SK-N-SH treated with all-trans-retinoic acid at 6 μM for 48 hours (cell line): ENCODE results near the gene EEFSEC.

ENCODE experiments used
- ATAC-seq: fragments of 200-7000 bp; cut with Tn5 transposase; 3 replicates; pipeline ENCODE4 v1.9.1; 2020; ENCODE audit warnings: mild to moderate bottlenecking, moderate library complexity
- ARNTL ChIP-seq: fragments of 450-650 bp; formaldehyde crosslinking; IDR thresholded peaks from 2 replicates; pipeline ENCODE4 v1.5.0; 2020; ENCODE audit warnings: low read depth, mild to moderate bottlenecking, moderate library complexity, borderline replicate concordance
- CSDC2 ChIP-seq: fragments of 250-450 bp; sonication (Bioruptor Pico); IDR thresholded peaks from 2 replicates; pipeline ENCODE4 v1.5.0; 2020; ENCODE audit warnings: mild to moderate bottlenecking, moderate library complexity
- ESRRG ChIP-seq: fragments of 250-450 bp; sonication (Bioruptor Pico); IDR thresholded peaks from 2 replicates; pipeline ENCODE4 v1.6.1; 2021; ENCODE audit warnings: mild to moderate bottlenecking
- GLIS3 ChIP-seq: fragments of 250-450 bp; sonication (Bioruptor Pico); IDR thresholded peaks from 2 replicates; pipeline ENCODE4 v1.5.0; 2020; ENCODE audit warnings: mild to moderate bottlenecking, moderate library complexity
- ISL1 ChIP-seq: fragments of 250-450 bp; sonication (Bioruptor Pico); IDR thresholded peaks from 2 replicates; pipeline ENCODE4 v2.1.2; 2022; ENCODE audit warnings: mild to moderate bottlenecking, moderate library complexity
- OSR1 ChIP-seq: fragments of 250-450 bp; sonication (Bioruptor Pico); IDR thresholded peaks from 2 replicates; pipeline ENCODE4 v1.8.0; 2022; ENCODE audit warnings: moderate library complexity, mild to moderate bottlenecking, inconsistent platforms
- PPARA ChIP-seq: fragments of 250-450 bp; sonication (Bioruptor Pico); IDR thresholded peaks from 2 replicates; pipeline ENCODE4 v1.5.0; 2020; ENCODE audit warnings: mild to moderate bottlenecking, borderline replicate concordance
- SNAI2 ChIP-seq: fragments of 250-450 bp; sonication (Bioruptor Pico); IDR thresholded peaks from 2 replicates; pipeline ENCODE4 v1.5.0; 2020; ENCODE audit warnings: mild to moderate bottlenecking, moderate library complexity
- TOX ChIP-seq: fragments of 250-450 bp; sonication (Bioruptor Pico); IDR thresholded peaks from 2 replicates; pipeline ENCODE4 v1.8.0; 2021; ENCODE audit warnings: mild to moderate bottlenecking, moderate library complexity, borderline replicate concordance
- ZC3H10 ChIP-seq: fragments of 250-450 bp; sonication (Bioruptor Pico); IDR thresholded peaks from 2 replicates; pipeline ENCODE4 v1.5.1; 2021; ENCODE audit warnings: mild to moderate bottlenecking, moderate library complexity
- ZFP3 ChIP-seq: fragments of 250-450 bp; sonication (Bioruptor Pico); IDR thresholded peaks from 2 replicates; pipeline ENCODE4 v1.5.0; 2020; ENCODE audit warnings: mild to moderate bottlenecking, moderate library complexity
- ZFP30 ChIP-seq: fragments of 450-650 bp; formaldehyde crosslinking; IDR thresholded peaks from 2 replicates; pipeline ENCODE4 v1.5.0; 2022; ENCODE audit warnings: mild to moderate bottlenecking, moderate library complexity
- ZNF565 ChIP-seq: fragments of 450-650 bp; formaldehyde crosslinking; conservative IDR thresholded peaks from 2 replicates; pipeline ENCODE4 v1.5.0; 2020; ENCODE audit warnings: low read depth, mild to moderate bottlenecking, moderate library complexity
- ZNF70 ChIP-seq: fragments of 450-650 bp; formaldehyde crosslinking; IDR thresholded peaks from 2 replicates; pipeline ENCODE4 v1.5.0; 2020; ENCODE audit warnings: mild to moderate bottlenecking, moderate library complexity
- TF ChIP-seq, protein P1 (sequence below): fragments of 250-450 bp; sonication (Bioruptor Pico); IDR thresholded peaks from 2 replicates; pipeline ENCODE4 v1.5.1; 2020; ENCODE audit warnings: low read depth, mild to moderate bottlenecking, moderate library complexity
- TF ChIP-seq, protein P2 (sequence below): fragments of 250-450 bp; sonication (Bioruptor Pico); IDR thresholded peaks from 2 replicates; pipeline ENCODE4 v1.5.0; 2020; ENCODE audit warnings: mild to moderate bottlenecking, moderate library complexity
- TF ChIP-seq, protein P3 (sequence below): fragments of 250-450 bp; sonication (Bioruptor Pico); IDR thresholded peaks from 2 replicates; pipeline ENCODE4 v1.8.0; 2021; ENCODE audit warnings: low read depth, mild to moderate bottlenecking, moderate library complexity, borderline replicate concordance
- TF ChIP-seq, protein P4 (sequence below): fragments of 250-450 bp; sonication (Bioruptor Pico); IDR thresholded peaks from 2 replicates; pipeline ENCODE4 v1.8.0; 2020; ENCODE audit warnings: mild to moderate bottlenecking, moderate library complexity, borderline replicate concordance
- TF ChIP-seq, protein P5 (sequence below): fragments of 250-450 bp; sonication (Bioruptor Pico); IDR thresholded peaks from 2 replicates; pipeline ENCODE4 v1.5.1; 2021; ENCODE audit warnings: mild to moderate bottlenecking, moderate library complexity

The EEFSEC gene

DNA sequence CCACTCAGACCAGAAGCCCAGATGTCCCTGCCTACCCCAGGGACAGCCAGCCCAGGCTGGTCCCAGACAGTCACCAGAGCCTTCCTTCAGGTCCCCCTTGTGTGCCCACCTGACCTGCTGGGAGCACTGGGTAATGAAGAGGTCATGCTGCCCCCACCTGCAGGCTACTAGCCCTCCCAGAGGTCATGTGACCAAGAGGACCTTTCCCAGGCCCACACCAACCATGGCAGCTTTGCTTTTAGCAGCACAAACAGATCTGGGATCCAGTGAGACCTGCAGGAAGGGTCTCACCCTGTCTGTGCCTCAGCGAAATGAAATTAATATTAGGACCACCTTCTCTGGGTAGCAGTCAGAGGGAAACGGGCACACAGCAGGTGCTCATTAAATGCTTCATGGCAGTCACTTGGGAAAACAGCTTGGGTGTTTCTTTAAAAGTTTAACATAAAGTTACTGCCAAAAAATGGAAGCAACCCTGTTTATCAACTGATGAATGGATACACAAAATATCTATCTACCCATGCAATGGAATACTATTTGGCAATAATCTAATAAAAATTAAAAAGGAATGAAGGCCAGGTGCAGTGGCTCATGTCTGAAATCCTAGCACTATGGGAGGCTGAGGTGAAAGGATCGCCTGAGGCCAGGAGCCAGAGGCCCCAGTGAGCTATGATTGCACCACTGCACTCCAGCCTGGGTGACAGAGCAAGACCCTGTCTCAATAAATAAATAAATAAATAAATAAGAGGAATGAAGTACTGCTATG, 269.7 kb downstream of the EEFSEC start:
- TF ChIP-seq ZC3H10 (CRISPR knock-in tag) (no peak), ZFP3 (CRISPR knock-in tag) (no peak), ISL1 (CRISPR knock-in tag) (no peak), ESRRG (CRISPR knock-in tag) (no peak)
- TF ChIP-seq, protein P1, sequence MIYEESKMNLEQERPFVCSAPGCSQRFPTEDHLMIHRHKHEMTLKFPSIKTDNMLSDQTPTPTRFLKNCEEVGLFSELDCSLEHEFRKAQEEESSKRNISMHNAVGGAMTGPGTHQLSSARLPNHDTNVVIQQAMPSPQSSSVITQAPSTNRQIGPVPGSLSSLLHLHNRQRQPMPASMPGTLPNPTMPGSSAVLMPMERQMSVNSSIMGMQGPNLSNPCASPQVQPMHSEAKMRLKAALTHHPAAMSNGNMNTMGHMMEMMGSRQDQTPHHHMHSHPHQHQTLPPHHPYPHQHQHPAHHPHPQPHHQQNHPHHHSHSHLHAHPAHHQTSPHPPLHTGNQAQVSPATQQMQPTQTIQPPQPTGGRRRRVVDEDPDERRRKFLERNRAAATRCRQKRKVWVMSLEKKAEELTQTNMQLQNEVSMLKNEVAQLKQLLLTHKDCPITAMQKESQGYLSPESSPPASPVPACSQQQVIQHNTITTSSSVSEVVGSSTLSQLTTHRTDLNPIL (CRISPR knock-in tag): no peak
- ATAC-seq: no peak

DNA sequence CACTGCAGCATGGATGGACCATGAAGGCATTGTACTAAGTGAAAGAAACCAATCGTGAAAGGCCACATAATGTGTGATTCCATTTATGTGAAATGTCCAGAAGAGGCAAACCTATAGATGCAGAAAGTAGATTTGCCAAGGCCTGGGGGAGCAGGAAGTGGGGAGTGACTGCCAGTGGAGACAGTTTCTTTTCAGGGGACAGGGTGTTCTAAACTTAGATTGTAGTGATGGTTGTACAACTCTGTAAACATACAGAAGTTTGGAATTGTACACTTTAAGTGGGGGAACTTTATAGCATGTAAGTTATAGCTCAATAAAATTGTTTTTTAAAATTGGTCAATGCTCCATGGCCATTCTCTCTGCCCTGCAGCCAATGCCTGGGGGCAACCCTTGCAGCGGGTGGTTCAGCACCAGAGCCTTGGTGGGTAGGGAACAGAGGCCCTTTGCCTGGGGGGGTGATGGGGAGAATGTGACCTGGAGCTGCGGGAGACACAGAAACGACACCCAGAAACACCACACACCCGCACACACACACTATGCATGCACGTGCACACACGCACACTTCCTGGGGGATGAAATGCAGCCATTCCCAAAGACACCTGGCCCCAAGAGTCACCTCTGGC, 270.4 kb downstream of the EEFSEC start:
- TF ChIP-seq GLIS3 (CRISPR knock-in tag) (no peak), ZFP3 (CRISPR knock-in tag) (no peak), ARNTL (CRISPR knock-in tag) (no peak), ZNF70 (CRISPR knock-in tag) (no peak), PPARA (CRISPR knock-in tag) (no peak), CSDC2 (no peak), SNAI2 (CRISPR knock-in tag) (no peak)
- TF ChIP-seq, protein P1 (CRISPR knock-in tag): no peak
- TF ChIP-seq, protein P2, sequence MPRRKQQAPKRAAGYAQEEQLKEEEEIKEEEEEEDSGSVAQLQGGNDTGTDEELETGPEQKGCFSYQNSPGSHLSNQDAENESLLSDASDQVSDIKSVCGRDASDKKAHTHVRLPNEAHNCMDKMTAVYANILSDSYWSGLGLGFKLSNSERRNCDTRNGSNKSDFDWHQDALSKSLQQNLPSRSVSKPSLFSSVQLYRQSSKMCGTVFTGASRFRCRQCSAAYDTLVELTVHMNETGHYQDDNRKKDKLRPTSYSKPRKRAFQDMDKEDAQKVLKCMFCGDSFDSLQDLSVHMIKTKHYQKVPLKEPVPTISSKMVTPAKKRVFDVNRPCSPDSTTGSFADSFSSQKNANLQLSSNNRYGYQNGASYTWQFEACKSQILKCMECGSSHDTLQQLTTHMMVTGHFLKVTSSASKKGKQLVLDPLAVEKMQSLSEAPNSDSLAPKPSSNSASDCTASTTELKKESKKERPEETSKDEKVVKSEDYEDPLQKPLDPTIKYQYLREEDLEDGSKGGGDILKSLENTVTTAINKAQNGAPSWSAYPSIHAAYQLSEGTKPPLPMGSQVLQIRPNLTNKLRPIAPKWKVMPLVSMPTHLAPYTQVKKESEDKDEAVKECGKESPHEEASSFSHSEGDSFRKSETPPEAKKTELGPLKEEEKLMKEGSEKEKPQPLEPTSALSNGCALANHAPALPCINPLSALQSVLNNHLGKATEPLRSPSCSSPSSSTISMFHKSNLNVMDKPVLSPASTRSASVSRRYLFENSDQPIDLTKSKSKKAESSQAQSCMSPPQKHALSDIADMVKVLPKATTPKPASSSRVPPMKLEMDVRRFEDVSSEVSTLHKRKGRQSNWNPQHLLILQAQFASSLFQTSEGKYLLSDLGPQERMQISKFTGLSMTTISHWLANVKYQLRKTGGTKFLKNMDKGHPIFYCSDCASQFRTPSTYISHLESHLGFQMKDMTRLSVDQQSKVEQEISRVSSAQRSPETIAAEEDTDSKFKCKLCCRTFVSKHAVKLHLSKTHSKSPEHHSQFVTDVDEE (CRISPR knock-in tag): no peak
- TF ChIP-seq, protein P3, sequence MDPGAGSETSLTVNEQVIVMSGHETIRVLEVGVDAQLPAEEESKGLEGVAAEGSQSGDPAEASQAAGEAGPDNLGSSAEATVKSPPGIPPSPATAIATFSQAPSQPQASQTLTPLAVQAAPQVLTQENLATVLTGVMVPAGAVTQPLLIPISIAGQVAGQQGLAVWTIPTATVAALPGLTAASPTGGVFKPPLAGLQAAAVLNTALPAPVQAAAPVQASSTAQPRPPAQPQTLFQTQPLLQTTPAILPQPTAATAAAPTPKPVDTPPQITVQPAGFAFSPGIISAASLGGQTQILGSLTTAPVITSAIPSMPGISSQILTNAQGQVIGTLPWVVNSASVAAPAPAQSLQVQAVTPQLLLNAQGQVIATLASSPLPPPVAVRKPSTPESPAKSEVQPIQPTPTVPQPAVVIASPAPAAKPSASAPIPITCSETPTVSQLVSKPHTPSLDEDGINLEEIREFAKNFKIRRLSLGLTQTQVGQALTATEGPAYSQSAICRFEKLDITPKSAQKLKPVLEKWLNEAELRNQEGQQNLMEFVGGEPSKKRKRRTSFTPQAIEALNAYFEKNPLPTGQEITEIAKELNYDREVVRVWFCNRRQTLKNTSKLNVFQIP (CRISPR knock-in tag): no peak
- TF ChIP-seq, protein P4, sequence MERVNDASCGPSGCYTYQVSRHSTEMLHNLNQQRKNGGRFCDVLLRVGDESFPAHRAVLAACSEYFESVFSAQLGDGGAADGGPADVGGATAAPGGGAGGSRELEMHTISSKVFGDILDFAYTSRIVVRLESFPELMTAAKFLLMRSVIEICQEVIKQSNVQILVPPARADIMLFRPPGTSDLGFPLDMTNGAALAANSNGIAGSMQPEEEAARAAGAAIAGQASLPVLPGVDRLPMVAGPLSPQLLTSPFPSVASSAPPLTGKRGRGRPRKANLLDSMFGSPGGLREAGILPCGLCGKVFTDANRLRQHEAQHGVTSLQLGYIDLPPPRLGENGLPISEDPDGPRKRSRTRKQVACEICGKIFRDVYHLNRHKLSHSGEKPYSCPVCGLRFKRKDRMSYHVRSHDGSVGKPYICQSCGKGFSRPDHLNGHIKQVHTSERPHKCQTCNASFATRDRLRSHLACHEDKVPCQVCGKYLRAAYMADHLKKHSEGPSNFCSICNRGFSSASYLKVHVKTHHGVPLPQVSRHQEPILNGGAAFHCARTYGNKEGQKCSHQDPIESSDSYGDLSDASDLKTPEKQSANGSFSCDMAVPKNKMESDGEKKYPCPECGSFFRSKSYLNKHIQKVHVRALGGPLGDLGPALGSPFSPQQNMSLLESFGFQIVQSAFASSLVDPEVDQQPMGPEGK: no peak
- ATAC-seq: no peak

DNA sequence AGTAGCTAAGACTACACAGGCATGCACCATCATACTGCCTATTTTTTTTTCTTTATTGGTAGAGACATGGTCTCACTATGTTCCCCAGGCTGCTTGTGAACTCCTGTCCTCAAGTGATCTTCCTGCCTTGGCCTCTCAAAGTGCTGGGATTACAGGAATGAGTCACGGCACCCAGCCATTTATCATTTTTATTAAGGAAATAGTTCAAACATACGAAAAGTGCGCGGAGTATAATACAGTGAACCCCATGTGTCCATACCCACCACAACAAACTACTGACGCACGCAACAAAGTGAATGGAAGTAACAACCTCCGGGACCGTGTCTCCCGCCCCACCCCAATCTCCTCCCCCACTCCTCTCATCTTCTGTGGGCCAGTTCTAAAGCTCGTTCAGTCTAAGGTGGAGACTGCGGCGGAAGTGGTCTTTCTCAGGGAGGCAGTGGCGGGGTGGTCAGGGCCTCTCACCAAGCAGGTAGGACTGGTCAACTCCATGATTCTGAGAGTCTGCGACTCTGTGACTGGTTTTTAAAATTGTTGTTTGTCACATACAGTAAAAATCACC, 271.3 kb downstream of the EEFSEC start:
- no peak for TF ChIP-seq ZFP30 (CRISPR knock-in tag)
- TF ChIP-seq ZNF565 (CRISPR knock-in tag): no peak
- TF ChIP-seq GLIS3 (CRISPR knock-in tag): no peak
- ATAC-seq: no peak

DNA sequence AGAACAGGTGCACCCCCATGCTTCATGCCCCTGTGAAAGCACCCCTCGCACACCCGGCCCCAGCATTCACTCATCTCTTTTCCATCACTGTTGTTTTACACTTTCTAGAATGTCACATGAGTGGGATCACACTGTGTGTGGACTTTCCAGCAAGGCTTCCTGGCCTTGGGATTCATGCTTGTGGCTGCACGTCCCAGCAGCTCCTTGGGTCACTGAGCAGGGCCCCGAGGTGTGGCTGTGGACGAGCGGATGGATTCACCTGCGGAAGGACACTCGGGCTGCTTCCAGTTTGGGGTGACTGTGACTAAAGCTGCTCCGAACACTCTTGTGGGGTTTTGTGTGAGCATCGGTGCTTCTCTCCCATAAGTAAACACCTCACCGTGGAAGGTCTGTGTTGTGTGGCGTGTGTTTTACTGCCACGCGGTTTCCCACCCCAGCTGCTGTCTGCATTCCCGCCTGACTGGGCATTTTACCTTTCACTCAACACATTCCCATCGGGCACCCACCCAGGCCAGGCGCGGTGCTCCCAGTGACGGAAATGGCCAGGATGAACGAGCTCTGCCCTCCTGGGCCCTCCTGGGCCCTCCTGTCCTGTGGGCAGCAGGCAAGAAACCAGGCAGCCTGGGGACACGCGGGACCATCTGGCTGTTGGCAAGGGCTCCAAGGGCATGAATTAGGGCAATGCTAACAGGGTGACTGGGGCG, 272.0 kb downstream of the EEFSEC start:
- ATAC-seq: no peak
- TF ChIP-seq ZC3H10 (CRISPR knock-in tag) (no peak), PPARA (CRISPR knock-in tag) (no peak), ISL1 (CRISPR knock-in tag) (no peak), OSR1 (no peak), ESRRG (CRISPR knock-in tag) (no peak), ZNF565 (CRISPR knock-in tag) (no peak), TOX (CRISPR knock-in tag) (no peak)
- TF ChIP-seq, protein P5, sequence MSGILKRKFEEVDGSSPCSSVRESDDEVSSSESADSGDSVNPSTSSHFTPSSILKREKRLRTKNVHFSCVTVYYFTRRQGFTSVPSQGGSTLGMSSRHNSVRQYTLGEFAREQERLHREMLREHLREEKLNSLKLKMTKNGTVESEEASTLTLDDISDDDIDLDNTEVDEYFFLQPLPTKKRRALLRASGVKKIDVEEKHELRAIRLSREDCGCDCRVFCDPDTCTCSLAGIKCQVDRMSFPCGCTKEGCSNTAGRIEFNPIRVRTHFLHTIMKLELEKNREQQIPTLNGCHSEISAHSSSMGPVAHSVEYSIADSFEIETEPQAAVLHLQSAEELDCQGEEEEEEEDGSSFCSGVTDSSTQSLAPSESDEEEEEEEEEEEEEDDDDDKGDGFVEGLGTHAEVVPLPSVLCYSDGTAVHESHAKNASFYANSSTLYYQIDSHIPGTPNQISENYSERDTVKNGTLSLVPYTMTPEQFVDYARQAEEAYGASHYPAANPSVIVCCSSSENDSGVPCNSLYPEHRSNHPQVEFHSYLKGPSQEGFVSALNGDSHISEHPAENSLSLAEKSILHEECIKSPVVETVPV (CRISPR knock-in tag): no peak
- TF ChIP-seq, protein P1 (CRISPR knock-in tag): no peak
